NB4 (cell line): Measurements from ENCODE around the gene AFAP1.

Source experiments
- DNase-seq: peaks from one replicate; pipeline ENCODE4 v3.0.0; 2010; ENCODE audit warnings: low read depth
- H3K4me3 ChIP-seq: one replicate; pipeline ENCODE4 v1.5.1; 2011; ENCODE audit warnings: mild to moderate bottlenecking, low read depth, low read length, moderate library complexity
- MAX ChIP-seq: IDR thresholded peaks from 2 replicates; pipeline ENCODE4 v1.6.1; 2011; ENCODE audit warnings: low read depth, low read length
- MYC ChIP-seq: IDR thresholded peaks from 2 replicates; pipeline ENCODE4 v1.6.1; 2011; ENCODE audit warnings: low read depth, low read length
- POLR2A ChIP-seq: IDR thresholded peaks from 2 replicates; pipeline ENCODE4 v1.6.1; 2011; ENCODE audit warnings: mild to moderate bottlenecking; ENCODE audit not compliant: insufficient read length; ENCODE audit errors: extremely low read depth
- TF ChIP-seq, protein P1 (sequence below): IDR thresholded peaks from one replicate; pipeline ENCODE4 v1.5.1; 2012; ENCODE audit warnings: low read depth, low read length

The AFAP1 gene

GRCh38 chr4:7901311-7901885 is 38.3 kb downstream of the AFAP1 start:
- no peak for TF ChIP-seq MYC
- TF ChIP-seq MAX: no peak
- no peak for TF ChIP-seq POLR2A
- TF ChIP-seq, protein P1, sequence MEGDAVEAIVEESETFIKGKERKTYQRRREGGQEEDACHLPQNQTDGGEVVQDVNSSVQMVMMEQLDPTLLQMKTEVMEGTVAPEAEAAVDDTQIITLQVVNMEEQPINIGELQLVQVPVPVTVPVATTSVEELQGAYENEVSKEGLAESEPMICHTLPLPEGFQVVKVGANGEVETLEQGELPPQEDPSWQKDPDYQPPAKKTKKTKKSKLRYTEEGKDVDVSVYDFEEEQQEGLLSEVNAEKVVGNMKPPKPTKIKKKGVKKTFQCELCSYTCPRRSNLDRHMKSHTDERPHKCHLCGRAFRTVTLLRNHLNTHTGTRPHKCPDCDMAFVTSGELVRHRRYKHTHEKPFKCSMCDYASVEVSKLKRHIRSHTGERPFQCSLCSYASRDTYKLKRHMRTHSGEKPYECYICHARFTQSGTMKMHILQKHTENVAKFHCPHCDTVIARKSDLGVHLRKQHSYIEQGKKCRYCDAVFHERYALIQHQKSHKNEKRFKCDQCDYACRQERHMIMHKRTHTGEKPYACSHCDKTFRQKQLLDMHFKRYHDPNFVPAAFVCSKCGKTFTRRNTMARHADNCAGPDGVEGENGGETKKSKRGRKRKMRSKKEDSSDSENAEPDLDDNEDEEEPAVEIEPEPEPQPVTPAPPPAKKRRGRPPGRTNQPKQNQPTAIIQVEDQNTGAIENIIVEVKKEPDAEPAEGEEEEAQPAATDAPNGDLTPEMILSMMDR: no peak
- DNase-seq: no peak
- no peak overlapping the region for H3K4me3 ChIP-seq

DNA sequence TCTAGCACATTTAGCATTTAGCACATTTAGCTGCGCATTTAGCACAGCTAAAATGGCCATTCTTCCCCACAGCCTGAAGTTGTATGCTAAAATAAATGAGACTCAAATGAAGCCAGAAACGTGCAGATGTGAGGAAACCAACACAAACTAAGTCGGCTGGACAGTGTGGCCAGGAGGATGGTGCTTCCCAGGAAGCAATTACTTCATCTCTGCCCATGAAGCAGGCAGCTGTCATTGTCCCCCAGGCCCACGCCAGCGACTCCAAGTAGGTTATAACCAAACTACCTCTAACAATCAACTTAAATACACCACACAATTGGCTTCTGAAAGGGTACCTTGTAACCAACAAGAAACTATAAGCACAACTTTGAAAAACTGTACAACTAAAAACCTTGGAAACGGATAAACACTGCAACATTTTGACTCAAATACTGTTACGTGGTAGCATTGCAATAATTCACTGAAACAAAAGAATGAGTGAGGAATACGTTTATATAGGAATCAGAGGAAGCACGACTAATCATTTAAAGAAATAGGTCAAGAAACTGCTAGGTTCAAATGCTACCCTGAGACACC is 39.2 kb downstream of the AFAP1 start:
- TF ChIP-seq MAX: no peak
- no peak for TF ChIP-seq POLR2A
- no peak for TF ChIP-seq MYC
- TF ChIP-seq, protein P1: no peak
- H3K4me3 ChIP-seq: no peak overlapping the region
- DNase-seq: no peak

GRCh38 chr4:7899184-7899869 is 40.3 kb downstream of the AFAP1 start:
- H3K4me3 ChIP-seq: no peak overlapping the region
- DNase-seq: no peak
- TF ChIP-seq POLR2A: no peak
- TF ChIP-seq MAX: no peak

DNA sequence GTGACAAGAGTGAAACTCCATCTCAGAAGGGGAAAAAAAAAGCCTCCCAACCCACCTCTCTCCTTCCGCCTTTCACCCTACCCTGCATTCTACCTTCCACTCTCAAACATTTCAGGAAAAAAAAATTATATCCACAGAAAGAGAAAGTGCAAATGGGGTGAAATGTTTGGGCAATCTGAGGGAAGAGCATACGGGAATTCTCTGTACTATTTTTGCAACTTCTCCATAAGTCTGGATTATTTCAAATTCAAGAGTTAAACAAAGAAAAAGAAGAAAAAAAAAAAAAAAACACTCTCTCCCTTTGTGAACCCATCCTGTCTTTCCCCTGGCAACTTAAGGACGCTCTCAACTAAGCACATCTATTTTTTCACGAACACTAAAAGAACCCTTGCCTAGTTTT is 41.3 kb downstream of the AFAP1 start:
- no peak overlapping the region for H3K4me3 ChIP-seq
- no peak for TF ChIP-seq MYC
- TF ChIP-seq MAX: no peak
- TF ChIP-seq POLR2A: no peak
- TF ChIP-seq, protein P1: no peak

GRCh38 chr4:7897811-7898210 is 41.9 kb downstream of the AFAP1 start:
- no peak overlapping the region for H3K4me3 ChIP-seq
- TF ChIP-seq MAX (no peak), MYC (no peak)
- DNase-seq: no peak

More for the DNA sequence above, 41.3 kb downstream of the AFAP1 start:
- DNase-seq: no peak

GRCh38 chr4:7894677-7895181 is 44.9 kb downstream of the AFAP1 start:
- TF ChIP-seq MYC (no peak), POLR2A (no peak), MAX (no peak)
- TF ChIP-seq, protein P1: no peak
- no peak for DNase-seq
- H3K4me3 ChIP-seq: no peak overlapping the region
